ENCODE results near the gene PRCD.

Gene PRCD

GRCh38 chr17:76538281-76538931, 1.4 kb upstream of the PRCD start:
- peak overlapping the region; percentile 37 for H3K4me3 ChIP-seq (ENCODE audit: low read depth, low read length)

GRCh38 chr17:76538941-76539570, 788 bp upstream of the PRCD start:
- H3K4me3 ChIP-seq (ENCODE audit: low read depth, low read length) = no peak overlapping the region

GRCh38 chr17:76540381-76541300, 797 bp downstream of the PRCD start:
- H3K4me3 ChIP-seq (ENCODE audit: low read depth, low read length) = peak overlapping the region; percentile 27

GRCh38 chr17:76541739-76542454, 2.1 kb downstream of the PRCD start:
- no peak overlapping the region for H3K4me3 ChIP-seq (ENCODE audit: low read depth, low read length)

- H3K4me3 ChIP-seq (ENCODE audit: low read depth, low read length) = no peak overlapping the region
Measured at GRCh38 chr17:76542566-76542971, 2.7 kb downstream of the PRCD start.

GRCh38 chr17:76542984-76543383, 3.1 kb downstream of the PRCD start:
- H3K4me3 ChIP-seq (ENCODE audit: low read depth, low read length) = no peak overlapping the region

- no peak overlapping the region for H3K4me3 ChIP-seq (ENCODE audit: low read depth, low read length)
Measured at GRCh38 chr17:76543482-76543825, 3.6 kb downstream of the PRCD start.

- H3K4me3 ChIP-seq (ENCODE audit: low read depth, low read length) = no peak overlapping the region
Measured at GRCh38 chr17:76543826-76544545, 4.1 kb downstream of the PRCD start.

GRCh38 chr17:76544546-76545365, 4.9 kb downstream of the PRCD start:
- H3K4me3 ChIP-seq (ENCODE audit: low read depth, low read length) = no peak overlapping the region

GRCh38 chr17:76545918-76546555, 6.2 kb downstream of the PRCD start:
- H3K4me3 ChIP-seq (ENCODE audit: low read depth, low read length) = no peak overlapping the region

GRCh38 chr17:76546556-76547182, 6.8 kb downstream of the PRCD start:
- no peak overlapping the region for H3K4me3 ChIP-seq (ENCODE audit: low read depth, low read length)

GRCh38 chr17:76547183-76547641, 7.4 kb downstream of the PRCD start:
- no peak overlapping the region for H3K4me3 ChIP-seq (ENCODE audit: low read depth, low read length)

GRCh38 chr17:76547642-76548202, 7.9 kb downstream of the PRCD start:
- H3K4me3 ChIP-seq (ENCODE audit: low read depth, low read length) = no peak overlapping the region

- H3K4me3 ChIP-seq (ENCODE audit: low read depth, low read length) = no peak overlapping the region
Measured at GRCh38 chr17:76548378-76549214, 8.8 kb downstream of the PRCD start.

- H3K4me3 ChIP-seq (ENCODE audit: low read depth, low read length) = no peak overlapping the region
Measured at GRCh38 chr17:76549215-76549518, 9.3 kb downstream of the PRCD start.

GRCh38 chr17:76549539-76549938, 9.7 kb downstream of the PRCD start:
- H3K4me3 ChIP-seq (ENCODE audit: low read depth, low read length) = no peak overlapping the region

GRCh38 chr17:76550712-76551615, 11.1 kb downstream of the PRCD start:
- no peak overlapping the region for H3K4me3 ChIP-seq (ENCODE audit: low read depth, low read length)

Measured in iPS-11a (cell line).